ENCODE measurements around the gene CAB39.
A peak's percentile ranks its signal among the peaks of the same experiment; 100 is the strongest.

The CAB39 gene

DNA sequence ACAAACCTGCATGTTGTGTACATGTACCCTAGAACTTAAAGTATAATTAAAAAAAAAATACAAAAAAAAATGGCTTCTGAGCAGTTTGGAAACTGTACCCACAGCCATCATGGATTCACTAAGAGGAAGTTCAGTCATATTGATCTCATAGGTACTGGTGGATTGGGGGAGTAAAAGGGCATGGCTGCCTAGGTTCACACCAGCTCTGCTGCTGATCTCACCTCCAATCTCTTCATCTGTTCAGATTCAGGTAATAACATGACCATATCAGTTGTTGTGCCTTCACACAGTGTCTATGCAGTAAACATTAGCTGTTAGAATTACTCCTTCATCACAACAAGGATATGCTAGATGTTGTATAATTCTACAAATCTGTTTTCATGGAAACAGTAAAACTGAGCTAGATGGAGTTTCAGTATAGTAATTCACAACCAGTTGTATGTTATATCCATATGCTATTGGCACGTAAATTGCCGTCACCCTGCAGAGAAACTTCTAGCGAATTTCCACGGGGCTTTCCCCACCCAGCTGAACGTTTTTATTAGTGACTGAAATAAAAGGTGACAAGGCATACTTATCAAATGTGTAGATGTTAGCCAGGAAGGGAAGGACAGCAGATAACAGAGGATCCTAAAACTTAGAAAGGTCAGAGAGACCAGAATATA lies 92.8 kb downstream of the CAB39 start:
- DNase-seq (ENCODE audit: low read depth): no peak
- TF ChIP-seq CTCF (conservative IDR thresholded peaks at IDR 0.05; ENCODE audit: low read length): no peak

GRCh38 chr2:230807729-230808128 lies 95.1 kb downstream of the CAB39 start:
- DNase-seq (ENCODE audit: low read depth): no peak
- TF ChIP-seq CTCF (conservative IDR thresholded peaks at IDR 0.05; ENCODE audit: low read length): no peak
- no peak overlapping the region for H3K4me3 ChIP-seq (ENCODE audit: low read length)

More for the DNA sequence above, 92.8 kb downstream of the CAB39 start:
- H3K4me3 ChIP-seq (ENCODE audit: low read length): no peak overlapping the region

DNA sequence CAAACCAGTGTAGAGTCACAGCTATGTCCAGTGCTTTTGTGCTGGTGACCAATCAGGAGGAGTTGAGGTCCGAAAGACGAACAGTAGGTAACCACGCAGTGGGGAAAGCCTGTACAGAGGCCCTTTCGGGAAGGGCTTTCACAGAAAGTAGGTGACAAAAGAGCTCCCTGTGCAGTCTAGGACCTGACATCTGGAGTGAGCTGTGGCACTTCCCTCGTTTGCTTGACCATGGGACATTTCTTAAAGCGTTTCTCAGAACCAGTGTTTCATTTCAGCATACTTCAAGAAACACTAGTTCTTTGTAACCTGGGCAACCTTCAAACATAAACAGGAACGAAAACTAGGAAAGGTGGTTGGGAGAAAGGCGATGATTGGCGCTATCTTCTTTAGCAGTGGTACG lies 96.4 kb downstream of the CAB39 start:
- no peak overlapping the region for H3K4me3 ChIP-seq (ENCODE audit: low read length)
- no peak for DNase-seq (ENCODE audit: low read depth)
- no peak for TF ChIP-seq CTCF (conservative IDR thresholded peaks at IDR 0.05; ENCODE audit: low read length)

- no peak overlapping the region for H3K4me3 ChIP-seq (ENCODE audit: low read length)
- DNase-seq (ENCODE audit: low read depth): no peak
- no peak; the same call in 1 of the 2 replicates for TF ChIP-seq CTCF (conservative IDR thresholded peaks at IDR 0.05; ENCODE audit: low read length)
These were observed 97.1 kb downstream of the CAB39 start for GRCh38 chr2:230809677-230810251.

GRCh38 chr2:230811508-230811907 lies 98.9 kb downstream of the CAB39 start:
- no peak for TF ChIP-seq CTCF (conservative IDR thresholded peaks at IDR 0.05; ENCODE audit: low read length)
- DNase-seq (ENCODE audit: low read depth): no peak
- H3K4me3 ChIP-seq (ENCODE audit: low read length): no peak overlapping the region

DNA sequence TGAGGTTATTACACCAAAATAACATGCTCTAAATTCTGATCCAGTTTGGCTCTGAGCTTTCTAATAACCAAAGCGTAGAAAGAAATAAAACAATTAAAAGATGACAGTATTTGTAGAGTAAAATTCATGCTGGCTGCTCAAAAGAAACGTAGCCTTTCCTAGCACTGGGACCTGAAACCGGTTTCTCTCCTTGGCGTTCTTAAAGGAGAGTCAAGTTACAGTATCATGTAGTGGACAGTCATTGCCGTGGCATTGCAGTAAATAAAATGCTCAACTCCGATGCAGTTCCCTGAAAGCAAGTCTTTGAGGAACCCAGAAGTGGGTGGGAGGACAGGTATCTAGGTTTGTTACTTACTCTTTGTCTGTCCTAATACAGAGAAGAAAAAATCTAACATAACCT lies 99.4 kb downstream of the CAB39 start:
- DNase-seq (ENCODE audit: low read depth): no peak
- H3K4me3 ChIP-seq (ENCODE audit: low read length): no peak overlapping the region
- TF ChIP-seq CTCF (conservative IDR thresholded peaks at IDR 0.05; ENCODE audit: low read length): no peak

GRCh38 chr2:230814616-230815015 lies 102.0 kb downstream of the CAB39 start:
- peak; percentile 56 for TF ChIP-seq CTCF (conservative IDR thresholded peaks at IDR 0.05; ENCODE audit: low read length)
- peak; percentile 29 for DNase-seq (ENCODE audit: low read depth)
- no peak overlapping the region for H3K4me3 ChIP-seq (ENCODE audit: low read length)
